B cell (primary cell): Measurements from ENCODE around the gene CHAF1B. TPM values are rescaled to one million over a fixed set of nuclear protein-coding genes. Genes with fewer than 3 reads are reported as not detected.

Experiments
- ATAC-seq: fragments of 200-7000 bp; cut with Tn5 transposase; one replicate; pipeline ENCODE4 v1.10.0; 2021; ENCODE audit warnings: low read depth, mild to moderate bottlenecking, moderate number of reproducible peaks, moderate library complexity
- CTCF ChIA-PET: fragments of 350-600 bp; sonication (Branson Sonifier 250); formaldehyde crosslinking; loops from one replicate; lab custom pipeline; 2021; ENCODE audit warnings: antibody characterized with exemption, inconsistent platforms; lab: Charles Lee
- POLR2A ChIA-PET: fragments of 350-600 bp; sonication (Branson Sonifier 250); formaldehyde crosslinking; loops from one replicate; lab custom pipeline; 2021; ENCODE audit warnings: antibody characterized with exemption; lab: Charles Lee
- DNase-seq: peaks from one replicate; pipeline ENCODE4 v3.0.0; 2013
- H2AFZ ChIP-seq: 2 replicates; pipeline ENCODE4 v1.6.1; 2012; ENCODE audit warnings: mild to moderate bottlenecking, low read depth, low read length; ENCODE audit not compliant: insufficient read depth, poor library complexity, severe bottlenecking
- H3K27ac ChIP-seq, 2 donors: 1 replicate in 1 of 2; 2 replicates in 1 of 2; pipeline ENCODE4 v1.5.1; 2012 to 2013; ENCODE audit warnings: low read length in 2 of 2, mild to moderate bottlenecking in 2 of 2, moderate library complexity in 1 of 2
- H3K27me3 ChIP-seq, 4 experiments: fragments of 200-600 bp in 1 of 4; sonication (generic) in 1 of 4; replicated peaks in 1 of 4; 1 replicate in 2 of 4; 2 replicates in 2 of 4; pipeline versions ENCODE4 v1.6.1 to v1.7.0; 2013 to 2016; ENCODE audit warnings: low read length in 3 of 4, mild to moderate bottlenecking in 2 of 4, mixed read lengths in 1 of 4, moderate library complexity in 1 of 4; ENCODE audit not compliant: insufficient read depth in 4 of 4, control insufficient read depth in 3 of 4; ENCODE audit errors: control extremely low read depth in 1 of 4
- H3K36me3 ChIP-seq, 2 experiments: replicated peaks in 1 of 2; 1 replicate in 1 of 2; 2 replicates in 1 of 2; pipeline versions ENCODE4 v1.6.1 to v1.7.1; 2013; ENCODE audit warnings: low read length in 1 of 2; ENCODE audit not compliant: insufficient read depth in 2 of 2, control insufficient read depth in 1 of 2; ENCODE audit errors: control extremely low read depth in 1 of 2, extremely low read depth in 1 of 2
- H3K4me1 ChIP-seq, 2 donors: fragments of 200-600 bp in 1 of 2; sonication (generic) in 1 of 2; 1 replicate in 1 of 2; 2 replicates in 1 of 2; pipeline versions ENCODE4 v1.5.1 to v1.6.1; 2013 to 2017; ENCODE audit warnings: low read length in 2 of 2; ENCODE audit not compliant: control insufficient read depth in 2 of 2, insufficient read depth in 2 of 2
- H3K4me2 ChIP-seq: replicated peaks from 2 replicates; pipeline ENCODE3; 2012; ENCODE audit warnings: mild to moderate bottlenecking, low read depth, low read length; ENCODE audit not compliant: poor library complexity, severe bottlenecking
- H3K4me3 ChIP-seq, 5 experiments: fragments of 200-600 bp in 1 of 5; sonication (generic) in 1 of 5; 1 replicate in 3 of 5; 2 replicates in 2 of 5; pipeline versions ENCODE4 v1.5.1 to v1.7.0; 2011 to 2016; ENCODE audit warnings: low read length in 4 of 5, mild to moderate bottlenecking in 4 of 5, low read depth in 2 of 5, control low read depth in 1 of 5, moderate library complexity in 1 of 5; ENCODE audit not compliant: insufficient read depth in 1 of 5; ENCODE audit errors: control extremely low read depth in 1 of 5, extremely low read depth in 1 of 5
- H3K79me2 ChIP-seq: fragments of 200-600 bp; sonication (generic); one replicate; pipeline ENCODE4 v1.6.0; 2016; ENCODE audit warnings: low read length; ENCODE audit not compliant: control insufficient read depth, insufficient read depth
- H3K9ac ChIP-seq: fragments of 200-600 bp; sonication (generic); 2 replicates; pipeline ENCODE4 v1.6.1; 2017; ENCODE audit warnings: mild to moderate bottlenecking, low read length, moderate library complexity
- H3K9me3 ChIP-seq, 3 donors: one replicate each; pipeline versions ENCODE4 v1.6.1 to v1.7.1; 2013; ENCODE audit warnings: low read length in 2 of 3; ENCODE audit not compliant: control insufficient read depth in 2 of 3, insufficient read depth in 1 of 3; ENCODE audit errors: control extremely low read depth in 1 of 3
- H4K20me1 ChIP-seq: 2 replicates; pipeline ENCODE4 v1.6.0; 2012; ENCODE audit warnings: mild to moderate bottlenecking, low read length; ENCODE audit not compliant: insufficient read depth, control insufficient read depth, poor library complexity, severe bottlenecking
- H3K27ac Mint-ChIP-seq: one replicate; pipeline ENCODE4 v1.8.0; 2021; ENCODE audit warnings: mixed read lengths
- H3K27me3 Mint-ChIP-seq: one replicate; pipeline ENCODE4 v1.8.0; 2021; ENCODE audit warnings: mixed read lengths
- H3K4me1 Mint-ChIP-seq: one replicate; pipeline ENCODE4 v1.8.0; 2021; ENCODE audit warnings: mixed read lengths
- H3K4me3 Mint-ChIP-seq: one replicate; pipeline ENCODE4 v1.8.0; 2021; ENCODE audit warnings: mixed read lengths
- H3K9me3 Mint-ChIP-seq: one replicate; pipeline ENCODE4 v1.8.0; 2022; ENCODE audit warnings: mixed read lengths; ENCODE audit not compliant: insufficient read depth
- EZH2 ChIP-seq: IDR thresholded peaks from 2 replicates; pipeline ENCODE4 v1.6.1; 2012; ENCODE audit warnings: borderline replicate concordance, low read depth, mild to moderate bottlenecking, moderate library complexity, low read length; ENCODE audit not compliant: insufficient read depth, poor library complexity, severe bottlenecking
- WGBS: methylation state at CpG from one replicate; pipeline ENCODE4 v1.1.5; 2013; ENCODE audit warnings: missing lambda C conversion rate; ENCODE audit not compliant: insufficient coverage; 5-methylcytosine and 5-hydroxymethylcytosine counted together
- intact Hi-C: fragments of 100-400 bp; cut with micrococcal nuclease; formaldehyde crosslinking; loops from one replicate; pipeline ENCODE4 v1.10.0; 2022
- polyA plus RNA-seq: library from polyadenylated mRNA; depleted of rRNA; stranded (reverse); fragments of >200 nt; gene quantifications from 2 replicates; pipeline ENCODE4 v1.2.3, GENCODE V29; 2012
- total RNA-seq, 2 donors: library from RNA; stranded (reverse); fragments of 120-200 nt in 1 of 2; gene quantifications; 1 replicate in 1 of 2; 2 replicates in 1 of 2; pipeline versions ENCODE4 v1.2.3 to v1.2.4, GENCODE V29; 2013 to 2022
- TF ChIP-seq, protein P1 (sequence below): fragments of 200-600 bp; IDR thresholded peaks from one replicate; pipeline ENCODE4 v1.8.0; 2022; ENCODE audit warnings: antibody characterized with exemption, mild to moderate bottlenecking

Gene CHAF1B
- total and polyA plus RNA-seq, 2 donors (not counting 1 experiment from before 2014, with no cell fraction given): 1.1 to 1.9 TPM

DNA sequence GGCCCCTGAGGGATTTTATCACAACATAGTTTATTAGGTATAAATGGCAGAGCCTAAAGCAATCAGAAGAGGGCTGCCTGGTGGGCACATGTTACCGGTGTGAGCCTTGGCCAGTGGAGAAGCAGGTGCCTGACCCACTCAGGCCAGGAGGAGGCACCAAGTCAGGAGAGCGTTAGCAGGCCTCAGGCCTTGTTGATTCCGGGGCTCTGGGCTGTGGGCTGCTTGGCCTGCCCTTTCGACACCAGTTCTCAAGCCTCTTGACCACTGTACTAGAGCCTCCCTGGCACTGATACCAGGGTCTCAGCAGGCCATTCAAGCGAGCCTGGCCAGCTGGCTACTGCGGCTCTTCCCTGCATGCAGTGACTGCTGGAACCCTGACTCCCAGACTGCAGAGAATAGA lies 73.9 kb downstream of the CHAF1B start:
- no peaks in the 10 kb centered on the region for H3K27me3 Mint-ChIP-seq
- WGBS: 99% methylated on average over 6 of the region's 6 CpGs
- CTCF ChIA-PET: no interaction called here

DNA sequence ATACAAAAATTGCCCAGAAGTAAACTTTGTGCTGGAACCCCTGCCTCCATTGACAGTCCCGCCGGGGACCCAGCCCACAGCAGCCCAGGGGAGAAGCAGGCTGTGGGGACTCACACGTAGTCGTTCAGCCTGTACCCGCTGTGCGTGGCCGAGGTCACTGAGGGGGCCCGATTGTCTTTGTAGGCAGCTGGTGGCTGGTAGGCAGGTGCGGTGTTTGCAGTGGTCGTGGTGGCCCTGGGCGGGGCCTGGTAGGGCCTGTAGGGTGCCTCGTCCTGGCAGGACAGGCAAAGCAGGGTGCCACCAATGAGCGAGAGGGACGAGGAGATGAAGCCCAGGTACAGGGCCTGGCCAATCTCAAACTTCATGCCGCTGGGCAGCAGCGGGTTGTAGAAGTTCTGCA lies 75.7 kb downstream of the CHAF1B start:
- H3K9me3 Mint-ChIP-seq: no peaks in the 10 kb centered on the region
- no peak overlapping the region for H3K4me2 ChIP-seq
- H3K27me3 ChIP-seq: no peaks in the 10 kb centered on the region
- H3K4me1 Mint-ChIP-seq: no peaks in the 10 kb centered on the region
- no peak overlapping the region for H3K9ac ChIP-seq
- 90% methylated on average over 14 of the region's 16 CpGs for WGBS
- DNase-seq: no peak
- no peaks in the 10 kb centered on the region for H3K27me3 Mint-ChIP-seq
- POLR2A ChIA-PET: no interaction called here
- H3K27ac ChIP-seq: no peak overlapping the region
- H3K27ac Mint-ChIP-seq: no peak overlapping the region
- no peak for TF ChIP-seq EZH2
- TF ChIP-seq, protein P1, sequence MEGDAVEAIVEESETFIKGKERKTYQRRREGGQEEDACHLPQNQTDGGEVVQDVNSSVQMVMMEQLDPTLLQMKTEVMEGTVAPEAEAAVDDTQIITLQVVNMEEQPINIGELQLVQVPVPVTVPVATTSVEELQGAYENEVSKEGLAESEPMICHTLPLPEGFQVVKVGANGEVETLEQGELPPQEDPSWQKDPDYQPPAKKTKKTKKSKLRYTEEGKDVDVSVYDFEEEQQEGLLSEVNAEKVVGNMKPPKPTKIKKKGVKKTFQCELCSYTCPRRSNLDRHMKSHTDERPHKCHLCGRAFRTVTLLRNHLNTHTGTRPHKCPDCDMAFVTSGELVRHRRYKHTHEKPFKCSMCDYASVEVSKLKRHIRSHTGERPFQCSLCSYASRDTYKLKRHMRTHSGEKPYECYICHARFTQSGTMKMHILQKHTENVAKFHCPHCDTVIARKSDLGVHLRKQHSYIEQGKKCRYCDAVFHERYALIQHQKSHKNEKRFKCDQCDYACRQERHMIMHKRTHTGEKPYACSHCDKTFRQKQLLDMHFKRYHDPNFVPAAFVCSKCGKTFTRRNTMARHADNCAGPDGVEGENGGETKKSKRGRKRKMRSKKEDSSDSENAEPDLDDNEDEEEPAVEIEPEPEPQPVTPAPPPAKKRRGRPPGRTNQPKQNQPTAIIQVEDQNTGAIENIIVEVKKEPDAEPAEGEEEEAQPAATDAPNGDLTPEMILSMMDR: no peak
- CTCF ChIA-PET: no interaction called here
- H2AFZ ChIP-seq: no peak overlapping the region
- no peaks in the 10 kb centered on the region for H3K79me2 ChIP-seq
- H4K20me1 ChIP-seq: no peaks in the 10 kb centered on the region
- intact Hi-C loops: no loop called here
- no peak overlapping the region for H3K4me3 ChIP-seq
- ATAC-seq: no peak
- H3K9me3 ChIP-seq: no peaks in the 10 kb centered on the region
- no peak overlapping the region for H3K4me3 Mint-ChIP-seq
- no peaks in the 10 kb centered on the region for H3K4me1 ChIP-seq
- no peaks in the 10 kb centered on the region for H3K36me3 ChIP-seq

More for the DNA sequence above, 73.9 kb downstream of the CHAF1B start:
- Mint-ChIP-seq H3K27ac (no peak overlapping the region), H3K9me3 (no peaks in the 10 kb centered on the region), H3K4me1 (no peaks in the 10 kb centered on the region), H3K4me3 (no peak overlapping the region)
- DNase-seq: no peak
- H3K4me1 ChIP-seq: no peaks in the 10 kb centered on the region
- H3K9ac ChIP-seq: no peak overlapping the region
- H3K79me2 ChIP-seq: no peaks in the 10 kb centered on the region
- no peak overlapping the region for H3K4me3 ChIP-seq
- no peak for ATAC-seq
- no peaks in the 10 kb centered on the region for H3K36me3 ChIP-seq
- POLR2A ChIA-PET: no interaction called here
- no peak overlapping the region for H3K27ac ChIP-seq
- intact Hi-C loops: no loop called here
- H3K27me3 ChIP-seq: no peaks in the 10 kb centered on the region
- TF ChIP-seq, protein P1: no peak
- H3K9me3 ChIP-seq: no peaks in the 10 kb centered on the region
- no peak overlapping the region for H3K4me2 ChIP-seq
- H4K20me1 ChIP-seq: no peaks in the 10 kb centered on the region
- H2AFZ ChIP-seq: no peak overlapping the region
